WTC11 (cell line): ENCODE measurements around the gene ATP2A1. TPM values are rescaled to one million over a fixed set of nuclear protein-coding genes. Genes with fewer than 3 reads are reported as not detected.

Source experiments
- ATAC-seq: fragments of 200-7000 bp; cut with Tn5 transposase; 2 replicates; pipeline ENCODE4 v1.10.0; 2021; ENCODE audit warnings: mild to moderate bottlenecking, moderate library complexity
- CTCF ChIA-PET: fragments of 300-600 bp; sonication (Branson Sonifier 250); formaldehyde crosslinking; loops from one replicate; lab custom pipeline; 2021; ENCODE audit warnings: antibody characterized with exemption; lab: Charles Lee
- POLR2A ChIA-PET: fragments of 350-600 bp; sonication (Branson Sonifier 250); formaldehyde crosslinking; loops from one replicate; lab custom pipeline; 2021; ENCODE audit warnings: antibody characterized with exemption; lab: Charles Lee
- DNase-seq: peaks from one replicate; pipeline ENCODE4 v3.0.0; 2021; ENCODE audit warnings: low spot score
- H3K27ac Mint-ChIP-seq: 2 replicates; pipeline ENCODE4 v1.8.0; 2021; ENCODE audit warnings: mixed read lengths
- H3K27me3 Mint-ChIP-seq: 2 replicates; pipeline ENCODE4 v1.8.0; 2021; ENCODE audit warnings: low read depth, mild to moderate bottlenecking, moderate library complexity, mixed read lengths
- H3K36me3 Mint-ChIP-seq: 2 replicates; pipeline ENCODE4 v1.8.0; 2021; ENCODE audit warnings: mixed read lengths
- H3K4me1 Mint-ChIP-seq: 2 replicates; pipeline ENCODE4 v1.8.0; 2022; ENCODE audit warnings: mixed read lengths
- H3K4me3 Mint-ChIP-seq: 2 replicates; pipeline ENCODE4 v1.8.0; 2021; ENCODE audit warnings: mild to moderate bottlenecking, moderate library complexity, mixed read lengths
- H3K9me3 Mint-ChIP-seq: 2 replicates; pipeline ENCODE4 v1.8.0; 2021; ENCODE audit warnings: mixed read lengths
- CBFB ChIP-seq: sonication (generic); formaldehyde crosslinking; IDR thresholded peaks from 2 replicates; pipeline ENCODE4 v1.8.1; 2022; ENCODE audit warnings: mild to moderate bottlenecking, low read depth, missing genetic modification reagents
- JAZF1 ChIP-seq: fragments of 250-450 bp; sonication (Bioruptor Pico); IDR thresholded peaks from 2 replicates; pipeline ENCODE4 v1.9.0; 2021; ENCODE audit warnings: moderate library complexity, mild to moderate bottlenecking, inconsistent platforms
- MXD4 ChIP-seq: fragments of 250-450 bp; sonication (Bioruptor Pico); IDR thresholded peaks from 2 replicates; pipeline ENCODE4 v1.8.0; 2021; ENCODE audit warnings: mild to moderate bottlenecking, moderate library complexity, borderline replicate concordance
- MYBL2 ChIP-seq: sonication (generic); formaldehyde crosslinking; IDR thresholded peaks from 2 replicates; pipeline ENCODE4 v1.8.1; 2023; ENCODE audit warnings: mild to moderate bottlenecking, moderate library complexity, missing genetic modification reagents
- NFATC4 ChIP-seq: fragments of 250-450 bp; sonication (Bioruptor Pico); IDR thresholded peaks from 2 replicates; pipeline ENCODE4 v1.9.0; 2021; ENCODE audit warnings: mild to moderate bottlenecking
- NR1H2 ChIP-seq: sonication (generic); formaldehyde crosslinking; IDR thresholded peaks from 2 replicates; pipeline ENCODE4 v1.9.0; 2021; ENCODE audit warnings: mild to moderate bottlenecking, moderate library complexity, missing genetic modification reagents
- ZNF121 ChIP-seq: sonication (generic); formaldehyde crosslinking; IDR thresholded peaks from 2 replicates; pipeline ENCODE4 v1.8.0; 2023; ENCODE audit warnings: missing genetic modification reagents
- ZNF423 ChIP-seq: fragments of 250-450 bp; sonication (Bioruptor Pico); IDR thresholded peaks from 2 replicates; pipeline ENCODE4 v2.1.2; 2022; ENCODE audit warnings: mild to moderate bottlenecking, moderate library complexity
- total RNA-seq: library from RNA; stranded (reverse); gene quantifications from 3 replicates; pipeline ENCODE4 v1.2.3, GENCODE V29; 2021
- TF ChIP-seq, protein P1 (sequence below): sonication (generic); formaldehyde crosslinking; IDR thresholded peaks from 2 replicates; pipeline ENCODE4 v1.8.0; 2022; ENCODE audit warnings: mild to moderate bottlenecking, missing genetic modification reagents
- TF ChIP-seq, protein P2 (sequence below): fragments of 250-450 bp; sonication (Bioruptor Pico); IDR thresholded peaks from 2 replicates; pipeline ENCODE4 v1.9.0; 2021; ENCODE audit warnings: mild to moderate bottlenecking, borderline replicate concordance
- TF ChIP-seq, protein P3 (sequence below): fragments of 250-450 bp; sonication (Bioruptor Pico); IDR thresholded peaks from 2 replicates; pipeline ENCODE4 v1.9.0; 2021; ENCODE audit warnings: mild to moderate bottlenecking
- TF ChIP-seq, protein P4 (sequence below): sonication (generic); formaldehyde crosslinking; IDR thresholded peaks from 2 replicates; pipeline ENCODE4 v1.8.0; 2023; ENCODE audit warnings: mild to moderate bottlenecking, missing genetic modification reagents
- TF ChIP-seq, protein P5 (sequence below): sonication (generic); formaldehyde crosslinking; IDR thresholded peaks from 2 replicates; pipeline ENCODE4 v1.8.1; 2023; ENCODE audit warnings: mild to moderate bottlenecking, moderate library complexity, missing genetic modification reagents
- TF ChIP-seq, protein P6 (sequence below): sonication (generic); formaldehyde crosslinking; IDR thresholded peaks from 2 replicates; pipeline ENCODE4 v1.8.0; 2022; ENCODE audit warnings: mild to moderate bottlenecking, missing genetic modification reagents
- TF ChIP-seq, protein P7 (sequence below): sonication (generic); formaldehyde crosslinking; IDR thresholded peaks from 2 replicates; pipeline ENCODE4 v1.8.1; 2023; ENCODE audit warnings: mild to moderate bottlenecking, missing genetic modification reagents, moderate library complexity

ATP2A1 gene
- total RNA-seq, 1 experiment from 2014 or later: 6.4 TPM

DNA sequence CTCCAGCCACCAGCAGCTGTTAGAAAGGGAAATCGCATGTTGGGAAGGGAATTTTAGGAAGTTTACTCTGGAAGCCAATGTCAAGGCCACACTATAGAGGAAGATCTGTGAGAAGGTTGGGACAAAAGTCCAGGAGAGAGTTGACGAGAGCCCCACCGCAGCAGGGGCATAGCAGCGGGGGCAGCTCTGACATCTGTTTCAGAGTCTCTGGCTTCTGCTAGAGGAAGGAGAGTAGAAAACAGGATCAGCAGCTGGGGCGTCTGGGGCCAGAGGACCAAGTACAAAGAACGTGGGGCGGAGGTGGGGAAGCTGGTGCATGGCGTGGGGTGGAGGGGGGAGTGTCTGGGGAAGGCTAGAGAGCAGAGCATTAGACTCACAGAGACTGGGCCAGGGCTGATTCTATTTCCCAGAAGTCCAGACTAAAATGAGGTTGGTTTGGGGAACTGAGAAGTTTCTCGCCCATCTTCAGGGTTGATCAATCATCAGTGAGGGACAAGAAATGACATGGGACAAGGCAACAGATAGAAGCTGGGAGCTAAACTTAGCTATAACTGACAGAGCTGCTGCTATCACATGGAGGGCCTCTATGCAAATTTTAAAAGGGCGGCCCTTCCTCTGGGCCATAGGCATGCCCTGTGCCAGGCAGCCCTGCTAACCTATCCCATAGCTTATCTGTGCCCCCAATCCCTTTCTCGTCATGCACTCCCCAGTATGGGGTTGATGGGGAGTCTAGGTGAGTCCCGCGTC lies 45.5 kb downstream of the ATP2A1 start:
- DNase-seq: no peak
- ChIA-PET POLR2A (interaction anchor here (0.7 to 1.9 kb wide), 3 partner anchors 25 to 61 kb away, joined by 3 to 8 read pairs (median 4); partner anchors contain the start of gene SH2B1), CTCF (interaction anchor here (0.6 to 3.3 kb wide), 12 partner anchors 10 to 191 kb away, joined by 3 to 16 read pairs (median 4); partner anchors contain the start of genes NFATC2IP and TUFM)
- Mint-ChIP-seq H3K4me3 (peak overlapping the region; percentile 97), H3K27ac (peak overlapping the region; percentile 98), H3K4me1 (peaks cover 14% of the 10 kb centered on the region), H3K36me3 (peaks cover 11% of the 10 kb centered on the region), H3K27me3 (peaks cover 3% of the 10 kb centered on the region; the same call in 1 of the 2 replicates), H3K9me3 (no peaks in the 10 kb centered on the region)
- TF ChIP-seq, protein P1, sequence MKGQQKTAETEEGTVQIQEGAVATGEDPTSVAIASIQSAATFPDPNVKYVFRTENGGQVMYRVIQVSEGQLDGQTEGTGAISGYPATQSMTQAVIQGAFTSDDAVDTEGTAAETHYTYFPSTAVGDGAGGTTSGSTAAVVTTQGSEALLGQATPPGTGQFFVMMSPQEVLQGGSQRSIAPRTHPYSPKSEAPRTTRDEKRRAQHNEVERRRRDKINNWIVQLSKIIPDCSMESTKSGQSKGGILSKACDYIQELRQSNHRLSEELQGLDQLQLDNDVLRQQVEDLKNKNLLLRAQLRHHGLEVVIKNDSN (CRISPR knock-in tag): 0 out of 2 replicates have a peak, but pooled peaks have one; percentile 43
- TF ChIP-seq NFATC4 (CRISPR knock-in tag) (no peak), ZNF121 (CRISPR knock-in tag) (no peak), CBFB (no peak)
- TF ChIP-seq, protein P2, sequence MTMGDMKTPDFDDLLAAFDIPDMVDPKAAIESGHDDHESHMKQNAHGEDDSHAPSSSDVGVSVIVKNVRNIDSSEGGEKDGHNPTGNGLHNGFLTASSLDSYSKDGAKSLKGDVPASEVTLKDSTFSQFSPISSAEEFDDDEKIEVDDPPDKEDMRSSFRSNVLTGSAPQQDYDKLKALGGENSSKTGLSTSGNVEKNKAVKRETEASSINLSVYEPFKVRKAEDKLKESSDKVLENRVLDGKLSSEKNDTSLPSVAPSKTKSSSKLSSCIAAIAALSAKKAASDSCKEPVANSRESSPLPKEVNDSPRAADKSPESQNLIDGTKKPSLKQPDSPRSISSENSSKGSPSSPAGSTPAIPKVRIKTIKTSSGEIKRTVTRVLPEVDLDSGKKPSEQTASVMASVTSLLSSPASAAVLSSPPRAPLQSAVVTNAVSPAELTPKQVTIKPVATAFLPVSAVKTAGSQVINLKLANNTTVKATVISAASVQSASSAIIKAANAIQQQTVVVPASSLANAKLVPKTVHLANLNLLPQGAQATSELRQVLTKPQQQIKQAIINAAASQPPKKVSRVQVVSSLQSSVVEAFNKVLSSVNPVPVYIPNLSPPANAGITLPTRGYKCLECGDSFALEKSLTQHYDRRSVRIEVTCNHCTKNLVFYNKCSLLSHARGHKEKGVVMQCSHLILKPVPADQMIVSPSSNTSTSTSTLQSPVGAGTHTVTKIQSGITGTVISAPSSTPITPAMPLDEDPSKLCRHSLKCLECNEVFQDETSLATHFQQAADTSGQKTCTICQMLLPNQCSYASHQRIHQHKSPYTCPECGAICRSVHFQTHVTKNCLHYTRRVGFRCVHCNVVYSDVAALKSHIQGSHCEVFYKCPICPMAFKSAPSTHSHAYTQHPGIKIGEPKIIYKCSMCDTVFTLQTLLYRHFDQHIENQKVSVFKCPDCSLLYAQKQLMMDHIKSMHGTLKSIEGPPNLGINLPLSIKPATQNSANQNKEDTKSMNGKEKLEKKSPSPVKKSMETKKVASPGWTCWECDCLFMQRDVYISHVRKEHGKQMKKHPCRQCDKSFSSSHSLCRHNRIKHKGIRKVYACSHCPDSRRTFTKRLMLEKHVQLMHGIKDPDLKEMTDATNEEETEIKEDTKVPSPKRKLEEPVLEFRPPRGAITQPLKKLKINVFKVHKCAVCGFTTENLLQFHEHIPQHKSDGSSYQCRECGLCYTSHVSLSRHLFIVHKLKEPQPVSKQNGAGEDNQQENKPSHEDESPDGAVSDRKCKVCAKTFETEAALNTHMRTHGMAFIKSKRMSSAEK (CRISPR knock-in tag): no peak
- peak; percentile 2 for ATAC-seq

DNA sequence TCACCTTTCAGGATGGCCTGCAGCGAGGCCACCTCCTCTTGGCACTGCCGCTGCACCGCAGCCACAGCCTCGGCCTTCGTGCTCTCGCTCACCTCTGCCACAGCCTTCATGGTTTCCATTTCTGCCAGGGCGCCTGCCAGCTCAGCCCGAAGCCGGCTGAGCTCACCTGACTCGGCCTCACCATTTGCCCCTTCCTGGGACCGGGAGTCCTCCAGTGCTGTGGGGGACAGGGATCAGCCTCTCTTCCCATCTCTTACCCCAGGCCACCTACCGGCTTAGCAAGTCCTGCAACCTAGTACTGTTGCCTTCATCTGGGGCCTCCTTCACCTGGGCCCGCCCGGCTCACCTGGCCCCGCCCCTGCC lies 46.1 kb downstream of the ATP2A1 start:
- POLR2A ChIA-PET: interaction anchor here (0.7 to 1.9 kb wide), 3 partner anchors 26 to 61 kb away, joined by 3 to 8 read pairs (median 4); partner anchors contain the start of gene SH2B1
- peaks cover 3% of the 10 kb centered on the region; the same call in 1 of the 2 replicates for H3K27me3 Mint-ChIP-seq
- H3K4me3 Mint-ChIP-seq: peak overlapping the region; percentile 97
- H3K9me3 Mint-ChIP-seq: no peaks in the 10 kb centered on the region
- no peak for ATAC-seq
- TF ChIP-seq MXD4 (no peak), NR1H2 (CRISPR knock-in tag) (no peak), JAZF1 (CRISPR knock-in tag) (no peak), ZNF423 (CRISPR knock-in tag) (no peak), MYBL2 (CRISPR knock-in tag) (no peak), NFATC4 (CRISPR knock-in tag) (0 out of 2 replicates have a peak, but pooled peaks have one; percentile 29)
- TF ChIP-seq, protein P3, sequence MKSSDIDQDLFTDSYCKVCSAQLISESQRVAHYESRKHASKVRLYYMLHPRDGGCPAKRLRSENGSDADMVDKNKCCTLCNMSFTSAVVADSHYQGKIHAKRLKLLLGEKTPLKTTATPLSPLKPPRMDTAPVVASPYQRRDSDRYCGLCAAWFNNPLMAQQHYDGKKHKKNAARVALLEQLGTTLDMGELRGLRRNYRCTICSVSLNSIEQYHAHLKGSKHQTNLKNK: no peak
- TF ChIP-seq, protein P4, sequence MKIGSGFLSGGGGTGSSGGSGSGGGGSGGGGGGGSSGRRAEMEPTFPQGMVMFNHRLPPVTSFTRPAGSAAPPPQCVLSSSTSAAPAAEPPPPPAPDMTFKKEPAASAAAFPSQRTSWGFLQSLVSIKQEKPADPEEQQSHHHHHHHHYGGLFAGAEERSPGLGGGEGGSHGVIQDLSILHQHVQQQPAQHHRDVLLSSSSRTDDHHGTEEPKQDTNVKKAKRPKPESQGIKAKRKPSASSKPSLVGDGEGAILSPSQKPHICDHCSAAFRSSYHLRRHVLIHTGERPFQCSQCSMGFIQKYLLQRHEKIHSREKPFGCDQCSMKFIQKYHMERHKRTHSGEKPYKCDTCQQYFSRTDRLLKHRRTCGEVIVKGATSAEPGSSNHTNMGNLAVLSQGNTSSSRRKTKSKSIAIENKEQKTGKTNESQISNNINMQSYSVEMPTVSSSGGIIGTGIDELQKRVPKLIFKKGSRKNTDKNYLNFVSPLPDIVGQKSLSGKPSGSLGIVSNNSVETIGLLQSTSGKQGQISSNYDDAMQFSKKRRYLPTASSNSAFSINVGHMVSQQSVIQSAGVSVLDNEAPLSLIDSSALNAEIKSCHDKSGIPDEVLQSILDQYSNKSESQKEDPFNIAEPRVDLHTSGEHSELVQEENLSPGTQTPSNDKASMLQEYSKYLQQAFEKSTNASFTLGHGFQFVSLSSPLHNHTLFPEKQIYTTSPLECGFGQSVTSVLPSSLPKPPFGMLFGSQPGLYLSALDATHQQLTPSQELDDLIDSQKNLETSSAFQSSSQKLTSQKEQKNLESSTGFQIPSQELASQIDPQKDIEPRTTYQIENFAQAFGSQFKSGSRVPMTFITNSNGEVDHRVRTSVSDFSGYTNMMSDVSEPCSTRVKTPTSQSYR (CRISPR knock-in tag): 0 out of 2 replicates have a peak, but pooled peaks have one; percentile 23
- TF ChIP-seq, protein P5, sequence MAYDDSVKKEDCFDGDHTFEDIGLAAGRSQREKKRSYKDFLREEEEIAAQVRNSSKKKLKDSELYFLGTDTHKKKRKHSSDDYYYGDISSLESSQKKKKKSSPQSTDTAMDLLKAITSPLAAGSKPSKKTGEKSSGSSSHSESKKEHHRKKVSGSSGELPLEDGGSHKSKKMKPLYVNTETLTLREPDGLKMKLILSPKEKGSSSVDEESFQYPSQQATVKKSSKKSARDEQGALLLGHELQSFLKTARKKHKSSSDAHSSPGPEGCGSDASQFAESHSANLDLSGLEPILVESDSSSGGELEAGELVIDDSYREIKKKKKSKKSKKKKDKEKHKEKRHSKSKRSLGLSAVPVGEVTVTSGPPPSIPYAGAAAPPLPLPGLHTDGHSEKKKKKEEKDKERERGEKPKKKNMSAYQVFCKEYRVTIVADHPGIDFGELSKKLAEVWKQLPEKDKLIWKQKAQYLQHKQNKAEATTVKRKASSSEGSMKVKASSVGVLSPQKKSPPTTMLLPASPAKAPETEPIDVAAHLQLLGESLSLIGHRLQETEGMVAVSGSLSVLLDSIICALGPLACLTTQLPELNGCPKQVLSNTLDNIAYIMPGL (CRISPR knock-in tag): 0 out of 2 replicates have a peak, but pooled peaks have one; percentile 8
- TF ChIP-seq, protein P6, sequence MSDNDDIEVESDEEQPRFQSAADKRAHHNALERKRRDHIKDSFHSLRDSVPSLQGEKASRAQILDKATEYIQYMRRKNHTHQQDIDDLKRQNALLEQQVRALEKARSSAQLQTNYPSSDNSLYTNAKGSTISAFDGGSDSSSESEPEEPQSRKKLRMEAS (CRISPR knock-in tag): peak; percentile 59; the same call in 1 of the 2 replicates
- TF ChIP-seq, protein P7, sequence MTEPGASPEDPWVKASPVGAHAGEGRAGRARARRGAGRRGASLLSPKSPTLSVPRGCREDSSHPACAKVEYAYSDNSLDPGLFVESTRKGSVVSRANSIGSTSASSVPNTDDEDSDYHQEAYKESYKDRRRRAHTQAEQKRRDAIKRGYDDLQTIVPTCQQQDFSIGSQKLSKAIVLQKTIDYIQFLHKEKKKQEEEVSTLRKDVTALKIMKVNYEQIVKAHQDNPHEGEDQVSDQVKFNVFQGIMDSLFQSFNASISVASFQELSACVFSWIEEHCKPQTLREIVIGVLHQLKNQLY: no peak
- H3K27ac Mint-ChIP-seq: peak overlapping the region; percentile 98
- H3K36me3 Mint-ChIP-seq: 0 out of 2 replicates have a peak, but pooled peaks cover 5% of the 10 kb centered on the region
- CTCF ChIA-PET: interaction anchor here (0.9 to 3.3 kb wide), 8 partner anchors 10 to 78 kb away, joined by 3 to 16 read pairs (median 6); partner anchors contain the start of genes NFATC2IP and TUFM
- peaks cover 14% of the 10 kb centered on the region for H3K4me1 Mint-ChIP-seq
- DNase-seq: no peak
